ENCODE results near the gene HS6ST2.

- TF ChIP-seq CTCF (optimal IDR thresholded peaks at IDR 0.05 in 1 of 3, IDR thresholded peaks at IDR 0.05 in 1 of 3, conservative IDR thresholded peaks at IDR 0.05 in 1 of 3; ENCODE audit: extremely low read depth in 1 of 3, insufficient read depth in 2 of 3, low read length in 3 of 3), result no peak
- TF ChIP-seq EZH2 (IDR thresholded peaks at IDR 0.05; ENCODE audit: low read length), result no peak
Measured at GRCh38 chrX:132957211-132958090, 978 bp downstream of the HS6ST2 start.
